Midbrain (tissue), 1 donor: ENCODE results near the gene MEGF9.

Source experiments
- DNase-seq: peaks from one replicate; lab custom pipeline; 2025; lab: John Stamatoyannopoulos, UW

MEGF9 gene

DNA sequence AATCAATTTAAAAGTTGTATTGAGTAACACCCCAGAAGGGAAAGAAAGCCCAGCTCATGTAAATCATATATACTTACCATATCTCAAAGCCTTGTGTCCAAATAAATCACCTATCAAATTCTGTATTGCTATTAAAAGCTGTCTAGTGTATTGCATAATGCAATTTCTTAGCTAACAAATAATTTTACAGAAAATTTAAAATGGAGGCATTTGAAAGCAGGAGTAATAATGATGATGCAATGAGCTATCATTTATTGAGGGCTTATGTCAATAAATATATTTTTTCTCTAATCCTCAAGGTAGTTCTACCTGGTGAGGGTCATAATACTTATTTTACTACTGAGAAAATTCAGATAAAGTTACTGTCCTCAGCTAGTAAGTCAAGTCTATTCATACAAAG, 91.5 kb downstream of the MEGF9 start:
- no peak for DNase-seq

DNA sequence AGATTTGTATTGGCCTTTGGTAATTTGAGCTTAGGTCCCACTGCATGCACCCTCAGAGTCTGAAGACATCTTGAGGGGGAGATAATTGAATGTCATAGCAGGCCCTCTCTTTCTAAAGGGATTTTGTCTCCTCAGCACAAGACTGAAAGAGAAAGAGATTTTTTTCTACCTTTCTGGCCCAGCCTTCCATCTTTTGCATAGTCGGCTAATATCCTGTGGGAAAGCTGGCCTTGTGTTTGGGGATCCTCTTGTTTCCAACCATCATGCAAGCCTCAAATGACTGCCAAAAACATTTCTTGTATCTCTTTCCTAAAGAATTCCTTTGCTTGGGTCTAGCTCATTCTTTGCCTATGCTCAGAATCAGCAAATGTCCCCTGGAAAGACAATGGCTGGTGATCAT, 92.3 kb downstream of the MEGF9 start:
- no peak for DNase-seq

DNA sequence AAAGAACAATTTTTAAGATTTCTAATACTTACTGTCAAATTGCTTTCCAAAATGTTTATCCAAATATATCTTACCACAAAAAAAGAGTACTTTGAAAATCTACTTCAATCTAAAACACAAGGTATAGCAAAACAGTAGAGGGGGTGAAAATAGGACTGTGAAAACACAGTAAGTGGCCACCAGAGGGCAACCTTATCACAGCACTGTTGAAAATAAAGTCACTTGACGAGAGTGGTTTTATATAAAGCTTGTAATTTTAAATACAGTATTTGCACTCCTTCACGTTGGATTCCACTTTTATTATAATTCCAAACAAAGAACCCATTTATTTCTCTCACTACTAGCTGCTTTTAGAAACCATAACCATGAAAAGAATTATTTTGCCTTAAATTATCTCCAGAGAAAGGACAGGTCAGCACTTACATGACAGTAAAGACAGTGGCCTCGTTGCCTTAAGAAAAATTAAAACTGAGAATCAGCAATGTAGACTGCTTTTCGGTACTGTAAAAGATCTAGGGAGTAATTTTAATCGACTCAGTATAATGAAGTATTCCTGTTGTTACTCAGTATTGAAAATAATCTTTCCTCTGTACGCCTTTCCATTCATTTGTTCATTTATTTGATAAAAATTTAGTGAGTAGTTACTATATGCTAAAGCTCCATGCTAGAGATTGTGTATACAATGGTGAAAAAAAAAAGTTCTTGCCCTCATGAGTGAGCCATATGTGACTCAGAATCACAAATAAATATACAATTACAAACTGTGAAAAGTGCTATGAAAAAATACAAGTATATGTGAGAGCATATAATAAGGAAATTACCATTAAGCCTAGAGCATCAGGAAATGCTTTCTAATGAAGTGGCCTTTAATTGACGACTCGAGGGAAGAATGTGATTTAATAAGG, 94.3 kb downstream of the MEGF9 start:
- DNase-seq: peak; percentile 86

DNA sequence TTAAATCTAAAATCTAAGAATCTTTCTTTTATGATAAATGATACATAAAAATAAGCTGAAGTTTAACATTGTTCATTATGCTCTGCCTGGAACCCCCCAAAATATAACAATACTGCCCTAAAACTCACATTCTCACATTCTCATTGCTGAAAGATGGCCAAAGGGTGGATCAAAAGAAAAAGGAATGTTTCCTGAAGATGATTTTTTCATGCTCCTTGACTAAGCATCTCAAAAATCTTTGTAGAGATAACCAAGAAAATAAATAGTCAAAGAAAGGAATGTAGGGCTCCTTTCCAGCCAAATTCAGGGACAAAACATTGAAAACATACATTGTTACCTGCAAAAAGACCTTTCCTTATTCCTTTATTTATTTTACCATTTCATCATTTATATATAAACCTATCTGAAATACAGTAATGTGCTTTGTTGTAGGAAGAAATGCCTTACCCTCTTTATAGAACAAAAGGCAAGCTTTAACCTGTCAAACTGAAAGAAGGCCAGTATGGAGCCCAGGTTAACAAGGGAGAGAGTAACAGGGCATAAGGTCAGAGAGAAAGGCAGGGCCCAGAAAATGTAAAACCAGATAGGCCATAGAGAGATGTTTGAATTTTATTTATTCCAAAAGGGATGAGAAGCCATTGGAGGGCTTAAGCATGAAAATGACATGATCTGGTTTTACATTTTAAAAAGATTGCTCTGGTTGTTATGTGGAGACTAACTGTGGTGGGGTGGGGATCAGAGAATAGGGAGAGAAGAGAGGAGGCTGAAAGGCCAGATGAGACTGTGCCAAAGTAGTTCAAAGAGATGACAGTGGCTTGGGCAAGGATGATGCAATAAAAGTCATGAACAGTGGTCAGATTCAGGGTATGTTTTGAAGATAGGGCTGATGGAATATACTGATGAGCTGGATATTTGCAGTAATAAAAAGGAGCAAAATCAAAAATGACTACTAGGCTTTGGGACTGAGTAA, 97.0 kb downstream of the MEGF9 start:
- no peak for DNase-seq

DNA sequence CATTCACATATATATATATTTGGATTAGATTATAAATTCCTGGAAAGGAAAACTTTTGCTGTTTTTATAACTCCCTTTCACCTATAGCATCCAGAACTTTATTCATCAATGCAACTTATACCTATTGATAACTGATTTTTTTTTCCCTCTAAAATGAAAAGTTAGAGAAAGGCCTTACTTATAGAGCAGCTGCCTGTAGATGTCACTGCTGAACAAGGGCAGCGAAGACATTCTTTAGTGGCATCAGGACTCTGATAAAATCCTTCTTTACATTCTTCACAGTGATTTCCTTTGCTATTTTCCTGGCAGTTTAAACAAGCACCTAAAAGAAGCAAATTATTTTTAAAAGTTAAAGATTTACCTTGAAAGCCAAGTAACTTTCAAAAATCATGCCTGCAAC, 102.1 kb downstream of the MEGF9 start:
- DNase-seq: peak; percentile 35

DNA sequence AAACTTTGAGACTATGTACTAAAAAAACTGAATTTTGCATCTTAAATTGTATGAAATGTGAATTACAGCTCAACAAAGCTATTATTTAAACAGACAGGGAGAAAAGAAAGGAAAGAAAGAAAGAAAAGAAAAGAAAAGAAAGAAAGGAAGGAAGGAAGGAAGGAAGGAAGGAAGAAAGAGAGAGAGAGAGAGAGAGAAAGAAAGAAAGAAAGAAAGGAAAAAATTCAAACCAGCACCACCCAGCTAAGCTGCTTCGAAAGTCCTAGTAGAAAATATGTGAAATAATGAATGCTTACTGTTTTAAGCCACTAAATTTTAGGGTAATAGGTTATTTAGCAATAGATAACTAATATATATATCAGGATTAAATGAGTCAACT, 102.6 kb downstream of the MEGF9 start:
- DNase-seq: no peak

DNA sequence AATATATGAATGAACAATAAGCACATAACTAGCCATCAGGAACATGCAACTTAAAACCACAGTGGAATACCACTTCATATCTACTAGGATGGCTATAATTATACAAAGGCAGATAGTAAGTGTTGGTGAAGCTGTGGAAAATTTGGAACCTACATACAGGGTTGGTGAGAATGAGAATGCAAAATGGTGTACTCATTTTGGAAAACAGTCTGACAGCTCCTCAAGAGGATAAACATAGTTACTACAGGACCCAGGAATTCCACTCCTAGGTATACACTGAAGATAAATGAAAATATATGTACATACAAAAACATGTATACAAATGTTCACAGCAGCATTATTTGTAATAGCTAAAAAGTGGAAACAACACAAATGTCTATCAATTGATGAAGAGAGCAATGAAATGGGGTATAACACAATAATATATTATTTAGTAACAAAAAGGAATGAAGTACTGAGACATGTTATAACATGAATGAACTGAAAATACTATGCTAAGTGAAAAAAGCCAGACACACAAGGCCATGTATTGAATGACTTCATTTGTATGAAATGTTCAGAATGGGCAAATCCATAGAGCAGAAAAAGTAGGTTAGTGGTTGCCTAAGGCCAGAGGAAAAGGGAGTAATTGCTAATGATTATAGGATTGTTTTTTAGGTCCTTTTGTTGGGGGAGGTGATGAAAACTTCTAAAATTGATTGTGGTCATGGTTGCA, 103.1 kb downstream of the MEGF9 start:
- no peak for DNase-seq

DNA sequence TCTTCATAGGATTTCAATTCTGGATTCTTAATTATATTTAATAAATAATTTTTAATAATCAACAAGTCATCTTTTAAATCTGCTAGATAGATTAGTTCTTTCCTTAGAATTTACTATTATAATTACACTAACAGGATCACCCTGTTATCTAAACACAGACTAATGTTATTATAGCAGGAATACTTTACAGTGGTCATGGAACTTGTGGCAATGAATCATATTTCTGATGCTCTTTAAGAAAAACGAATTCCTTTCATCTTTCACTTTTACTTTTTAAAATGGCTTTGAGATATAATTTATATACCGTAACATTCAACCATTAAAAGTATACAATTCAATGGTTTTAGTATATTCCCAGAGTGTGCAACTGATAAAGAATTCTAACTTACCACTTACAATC, 104.6 kb downstream of the MEGF9 start:
- no peak for DNase-seq

DNA sequence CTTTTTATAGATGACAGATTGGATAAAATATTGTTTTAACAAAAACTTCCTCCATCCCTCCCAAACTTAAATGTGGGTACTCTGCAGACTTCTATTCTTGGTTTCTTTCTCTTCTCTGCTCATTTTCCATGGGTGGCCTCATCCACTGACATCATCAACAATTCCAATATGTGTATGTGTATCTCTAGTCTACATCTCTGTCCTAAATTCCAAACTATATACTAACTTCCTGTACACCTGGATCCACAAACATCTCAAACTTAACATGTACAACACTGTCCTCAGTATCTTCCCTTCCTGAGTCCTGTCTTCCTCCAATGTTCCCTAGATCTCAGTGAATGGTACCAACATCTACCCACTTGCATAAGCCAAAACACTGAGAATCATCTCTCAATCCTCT, 105.8 kb downstream of the MEGF9 start:
- no peak for DNase-seq

DNA sequence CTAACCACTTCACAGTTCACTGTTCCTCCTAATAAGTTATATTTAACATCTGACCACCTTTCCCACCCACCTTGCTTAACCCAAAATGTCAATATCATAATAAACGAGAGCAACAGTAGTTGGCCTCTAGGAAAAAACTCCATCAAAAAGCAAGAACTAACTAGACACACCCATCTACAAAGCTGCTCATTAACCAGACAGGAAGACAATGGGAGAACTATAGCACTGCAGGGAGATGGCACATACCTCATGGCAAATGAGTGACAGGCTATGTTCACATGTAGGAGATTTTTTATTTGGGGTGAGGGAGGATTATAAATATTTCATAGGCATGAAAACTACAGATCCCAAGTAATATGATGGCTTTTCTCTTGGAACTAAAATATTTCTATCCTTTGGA, 110.7 kb downstream of the MEGF9 start:
- DNase-seq: no peak

DNA sequence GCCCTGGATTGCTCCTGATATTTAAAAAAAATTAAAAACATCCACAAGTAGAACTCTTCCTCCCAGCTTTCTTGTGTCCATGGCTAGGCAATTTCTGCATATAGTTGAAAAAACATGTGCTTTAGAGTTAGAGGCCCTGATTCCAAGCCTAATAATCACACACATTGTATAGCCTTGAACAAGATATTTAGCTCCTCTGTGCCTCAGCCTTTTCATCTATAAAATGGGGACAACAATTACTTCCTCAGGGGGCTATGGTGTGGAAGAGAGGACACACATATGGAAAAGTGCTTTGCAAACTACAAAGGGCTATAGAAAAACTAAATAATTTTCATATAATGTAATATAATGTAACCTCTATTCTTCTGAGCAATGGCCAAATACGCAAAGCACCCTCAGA, 111.3 kb downstream of the MEGF9 start:
- no peak for DNase-seq

DNA sequence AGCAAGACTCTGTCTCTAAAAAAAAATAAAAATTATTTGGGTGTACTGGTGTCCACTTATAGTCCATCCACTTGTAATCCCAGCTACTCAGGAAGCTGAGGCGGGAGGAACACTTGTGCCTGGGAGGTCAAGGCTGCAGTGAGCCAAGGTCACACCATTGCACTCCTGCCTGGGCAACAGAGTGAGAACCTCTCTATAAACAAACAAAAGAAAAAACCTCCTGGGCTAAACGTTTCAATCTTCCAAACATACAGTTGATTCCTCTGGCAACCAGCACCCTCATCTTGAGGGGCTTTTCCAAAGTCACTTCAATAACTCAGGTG, 120.4 kb downstream of the MEGF9 start:
- DNase-seq: no peak

DNA sequence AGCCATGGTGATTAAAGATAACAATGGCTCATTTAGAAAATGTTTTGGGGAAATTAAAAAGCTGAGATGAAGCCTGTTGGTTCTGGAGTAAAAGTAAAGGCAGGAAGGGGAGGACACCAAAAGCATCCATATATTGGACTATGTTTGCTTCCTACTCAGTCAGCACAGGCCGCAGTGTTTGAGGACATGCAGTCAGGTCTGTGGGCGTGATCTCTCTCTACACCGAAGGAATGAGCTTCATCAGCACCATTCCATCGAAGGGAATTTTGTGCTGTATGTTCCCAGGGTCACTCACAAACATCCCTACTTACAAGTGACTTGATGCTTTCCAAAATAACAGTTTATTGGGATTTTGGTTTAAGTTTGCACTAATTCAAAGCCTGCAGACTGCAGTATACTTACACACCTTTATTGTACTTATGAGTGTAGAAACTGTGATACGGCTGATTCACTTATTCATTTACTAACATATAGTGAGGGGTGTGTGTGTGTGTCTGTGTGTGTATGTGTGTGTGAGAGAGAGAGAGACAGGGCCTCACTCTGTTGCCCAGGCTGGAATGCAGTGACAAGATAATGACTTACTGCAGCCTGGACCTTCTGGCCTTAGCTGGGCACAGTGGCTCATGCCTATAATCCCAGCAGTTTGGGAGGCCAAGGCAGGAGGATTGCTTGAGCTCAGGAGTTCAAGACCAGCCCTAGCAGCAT, 120.9 kb downstream of the MEGF9 start:
- no peak for DNase-seq

DNA sequence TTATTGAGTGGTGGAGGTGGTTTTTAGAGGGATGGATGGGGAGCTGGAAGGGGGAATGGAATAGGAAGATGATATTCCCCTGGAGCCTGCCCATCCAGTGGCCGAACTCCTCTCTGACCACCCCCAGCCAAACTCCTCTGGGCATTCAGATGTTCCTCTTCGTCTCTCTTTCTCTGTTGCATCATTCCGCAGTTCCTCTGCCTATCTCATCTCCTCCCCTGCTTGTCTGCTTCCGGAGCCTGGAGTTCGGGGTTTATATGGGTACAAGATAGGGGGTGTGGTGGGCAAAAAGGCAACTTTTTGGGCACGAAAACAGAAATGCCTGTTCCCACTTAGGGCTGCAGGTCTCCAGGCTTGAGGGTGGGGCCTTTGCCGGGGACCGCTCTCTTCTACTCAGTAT, 122.1 kb downstream of the MEGF9 start:
- DNase-seq: no peak

DNA sequence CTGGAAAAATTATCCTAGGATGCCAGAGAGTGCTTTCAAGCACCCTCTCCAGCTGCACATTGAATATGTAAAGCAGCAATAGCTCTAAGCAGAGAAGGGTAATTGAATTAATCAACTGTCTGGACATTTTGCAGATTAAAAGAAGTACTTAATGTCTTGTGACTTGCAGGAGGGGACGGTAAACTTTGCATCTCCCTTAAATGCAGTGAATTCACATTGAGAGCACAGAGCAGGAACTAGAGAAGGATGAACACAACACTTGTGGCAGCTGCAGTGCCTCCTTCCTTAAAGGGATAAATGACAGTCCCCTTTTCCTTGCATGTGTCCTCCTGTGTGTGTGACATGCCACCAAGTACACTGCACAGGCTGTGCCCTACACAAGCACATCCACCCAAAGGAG, 126.9 kb downstream of the MEGF9 start:
- DNase-seq: peak; percentile 13

DNA sequence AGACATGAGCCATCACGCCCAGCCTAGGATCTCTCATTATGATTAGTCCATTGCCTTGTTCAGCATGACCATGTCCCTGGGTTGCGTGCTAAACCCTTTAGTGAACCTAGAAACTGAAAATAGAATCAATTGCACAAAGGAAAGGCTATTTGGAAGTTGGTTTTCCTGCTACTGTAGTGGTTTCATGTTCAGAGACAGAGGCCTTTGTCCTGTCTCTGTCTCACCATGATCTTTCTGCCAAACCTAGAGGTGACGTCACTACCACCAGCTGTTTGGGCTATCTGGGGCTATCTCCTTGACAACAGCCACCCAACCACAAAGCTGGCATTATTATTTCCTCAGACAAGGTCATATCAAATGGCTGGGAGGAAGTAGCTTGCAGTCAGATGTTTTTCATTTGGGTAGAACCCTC, 130.3 kb downstream of the MEGF9 start:
- peak; percentile 92 for DNase-seq

DNA sequence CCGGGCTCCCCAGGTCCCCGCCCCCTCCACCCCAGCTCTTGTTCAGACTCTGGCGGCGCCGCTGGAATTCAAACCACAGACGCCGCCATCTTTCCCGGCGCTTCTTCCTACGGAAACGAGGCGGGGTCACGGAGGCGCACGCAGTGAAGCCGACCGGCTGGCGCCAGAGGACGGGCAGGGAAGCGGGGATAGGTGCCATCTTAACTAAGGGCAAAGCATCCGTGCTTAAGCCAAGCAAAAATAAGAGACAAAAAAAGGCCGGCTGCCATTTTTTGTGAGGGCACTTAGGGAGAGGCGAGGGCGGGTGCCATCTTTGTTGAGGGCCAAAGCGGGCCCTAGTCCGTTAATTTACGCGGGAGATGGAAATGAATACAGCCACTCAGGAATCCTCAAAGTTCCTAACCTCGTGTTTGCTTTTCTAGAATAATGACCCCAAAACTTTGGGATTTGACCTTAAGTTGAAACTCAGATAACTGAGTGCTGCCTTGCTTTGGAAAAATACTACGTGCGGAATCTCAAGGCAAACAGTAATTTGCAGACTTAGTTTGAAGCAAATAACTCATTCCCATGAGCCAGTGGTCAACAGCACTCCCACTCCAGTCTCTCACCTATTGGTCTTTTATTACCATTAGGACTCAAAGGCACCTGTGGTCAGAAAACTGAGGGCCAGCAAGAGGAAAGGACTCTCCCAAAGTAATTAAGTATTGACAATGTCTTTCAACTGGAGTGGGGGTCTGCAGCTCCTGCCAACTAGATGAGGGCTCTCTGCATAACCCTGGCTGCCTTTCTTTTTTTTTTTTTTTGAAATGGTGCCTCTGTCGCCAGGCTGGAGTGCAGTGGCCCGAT, 134.0 kb downstream of the MEGF9 start, which contains the start of gene CDK5RAP2:
Gene CDK5RAP2 (minus strand): TSS at position 117 of the 846 bp plus-strand sequence. CDS start 189 bp downstream, outside the sequence.
- peak; percentile 98 for DNase-seq

DNA sequence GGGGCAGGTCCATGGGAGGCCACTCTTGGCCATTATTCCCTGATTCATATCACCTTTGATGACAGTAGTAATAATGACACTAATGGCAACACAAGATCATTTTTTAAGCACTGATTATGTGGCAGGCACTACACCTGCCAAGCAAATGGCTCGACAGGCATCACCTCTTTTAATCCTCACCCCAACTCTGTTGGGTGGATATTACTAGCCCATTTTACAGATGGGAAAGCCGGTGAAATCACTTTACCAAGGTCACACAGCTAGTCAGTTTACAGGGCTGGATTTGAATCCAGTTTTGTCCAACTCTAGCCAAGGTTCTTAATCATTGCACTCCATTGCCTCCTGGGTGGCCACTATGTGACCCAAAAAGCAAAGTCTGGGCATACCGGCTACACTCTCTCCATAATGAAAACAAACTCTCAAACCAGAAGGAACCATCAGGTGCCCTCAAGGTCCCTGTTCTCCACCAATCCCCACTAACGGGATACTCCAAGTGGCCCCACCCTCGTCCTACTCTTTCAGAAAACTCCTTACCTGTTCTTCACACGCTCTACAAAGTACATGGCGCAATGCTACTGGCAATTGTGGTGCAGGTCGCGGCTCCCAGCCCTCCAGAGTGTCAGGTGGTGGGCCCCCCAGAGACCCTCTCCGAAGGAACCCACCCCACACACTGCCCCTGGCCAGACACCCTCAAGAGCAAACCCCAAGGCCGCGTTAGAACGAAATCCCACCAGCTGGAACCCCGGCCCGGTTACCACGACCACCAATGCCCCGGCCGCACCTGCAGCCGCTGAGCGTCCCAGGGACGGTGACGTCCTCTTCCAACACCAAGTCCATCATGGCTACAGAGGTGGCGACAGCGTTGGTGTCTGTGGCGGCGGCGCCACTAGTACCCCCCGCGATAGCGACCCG, 134.9 kb downstream of the MEGF9 start:
- no peak for DNase-seq

DNA sequence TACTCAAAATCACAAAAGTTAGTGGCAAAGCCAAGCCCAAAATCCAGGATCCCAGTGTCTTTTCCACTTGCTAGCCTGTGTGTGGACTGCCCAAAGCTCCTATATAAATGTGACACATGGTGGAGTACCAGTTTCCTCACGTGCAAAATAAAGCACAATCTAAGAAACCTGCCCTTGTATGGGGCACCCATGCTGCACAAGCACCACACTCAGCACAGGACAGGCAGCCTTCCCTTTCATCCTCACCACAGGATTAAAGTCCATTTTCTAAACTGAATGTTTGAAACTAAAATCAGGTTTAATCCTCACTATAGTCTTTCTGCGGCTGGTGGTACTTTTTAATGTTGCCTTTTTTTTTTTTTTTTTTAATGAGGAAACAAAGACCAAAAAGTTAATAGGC, 139.8 kb downstream of the MEGF9 start:
- no peak for DNase-seq

DNA sequence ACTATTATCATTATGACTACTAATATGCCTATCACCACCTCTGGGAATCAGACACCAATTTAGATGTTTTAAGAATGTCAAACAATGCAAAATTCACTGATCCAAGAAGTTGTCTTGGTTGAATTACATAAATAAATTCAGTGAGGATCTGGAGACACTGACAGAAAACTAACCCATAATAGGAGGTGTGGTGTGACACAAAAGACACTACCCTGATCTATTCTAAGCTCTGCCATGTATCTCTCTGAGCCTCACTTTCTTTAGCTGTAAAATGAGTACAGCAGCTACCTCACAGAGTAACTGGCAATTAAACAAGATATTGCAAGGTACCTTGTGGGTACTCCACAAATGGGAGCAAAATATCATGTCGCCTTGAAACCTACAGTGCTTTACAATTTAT, 141.8 kb downstream of the MEGF9 start:
- no peak for DNase-seq
